ENCODE measurements around the gene MAMDC2.

DNA sequence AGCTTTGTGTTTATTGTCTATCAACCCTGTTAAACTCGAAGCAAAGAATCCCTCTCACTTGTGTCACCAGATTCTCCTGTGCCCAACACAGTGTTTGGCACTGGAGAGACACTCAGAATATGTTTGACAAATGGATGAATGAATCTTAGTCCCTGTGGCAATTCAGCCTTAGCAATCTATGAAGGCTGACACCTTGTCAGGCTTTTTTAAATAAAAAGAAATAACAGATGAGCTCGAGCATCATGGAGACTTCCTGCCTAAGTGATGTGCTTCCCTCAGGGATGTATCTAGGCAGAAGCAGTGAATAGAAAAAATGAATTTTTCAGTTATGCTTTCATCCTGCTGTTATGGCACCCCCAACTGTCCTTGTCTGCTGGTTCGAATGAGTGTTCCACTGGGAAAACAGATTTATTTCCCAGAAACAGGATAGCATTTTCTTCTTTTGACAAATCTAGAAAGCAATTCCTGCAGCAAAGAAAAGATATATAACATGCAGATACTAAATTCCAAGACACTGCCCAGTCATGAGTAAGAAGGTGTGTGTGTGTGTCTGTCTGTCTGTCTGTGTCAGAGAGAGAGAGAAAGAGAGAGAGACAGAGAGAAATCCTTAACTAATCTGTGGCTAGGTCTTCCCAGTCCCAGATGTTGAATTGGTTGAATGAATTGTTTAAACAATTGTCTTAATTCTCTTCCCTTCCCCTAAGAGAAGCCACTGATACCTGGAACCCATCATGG is 16.7 kb downstream of the MAMDC2 start:
- TF ChIP-seq CTCF (IDR thresholded peaks at IDR 0.05) (no peak), POLR2A (IDR thresholded peaks at IDR 0.05) (no peak)

Data from adrenal gland (tissue), 5 donors.